Measurements from ENCODE around the gene RPAIN.

- TF ChIP-seq, protein P1, sequence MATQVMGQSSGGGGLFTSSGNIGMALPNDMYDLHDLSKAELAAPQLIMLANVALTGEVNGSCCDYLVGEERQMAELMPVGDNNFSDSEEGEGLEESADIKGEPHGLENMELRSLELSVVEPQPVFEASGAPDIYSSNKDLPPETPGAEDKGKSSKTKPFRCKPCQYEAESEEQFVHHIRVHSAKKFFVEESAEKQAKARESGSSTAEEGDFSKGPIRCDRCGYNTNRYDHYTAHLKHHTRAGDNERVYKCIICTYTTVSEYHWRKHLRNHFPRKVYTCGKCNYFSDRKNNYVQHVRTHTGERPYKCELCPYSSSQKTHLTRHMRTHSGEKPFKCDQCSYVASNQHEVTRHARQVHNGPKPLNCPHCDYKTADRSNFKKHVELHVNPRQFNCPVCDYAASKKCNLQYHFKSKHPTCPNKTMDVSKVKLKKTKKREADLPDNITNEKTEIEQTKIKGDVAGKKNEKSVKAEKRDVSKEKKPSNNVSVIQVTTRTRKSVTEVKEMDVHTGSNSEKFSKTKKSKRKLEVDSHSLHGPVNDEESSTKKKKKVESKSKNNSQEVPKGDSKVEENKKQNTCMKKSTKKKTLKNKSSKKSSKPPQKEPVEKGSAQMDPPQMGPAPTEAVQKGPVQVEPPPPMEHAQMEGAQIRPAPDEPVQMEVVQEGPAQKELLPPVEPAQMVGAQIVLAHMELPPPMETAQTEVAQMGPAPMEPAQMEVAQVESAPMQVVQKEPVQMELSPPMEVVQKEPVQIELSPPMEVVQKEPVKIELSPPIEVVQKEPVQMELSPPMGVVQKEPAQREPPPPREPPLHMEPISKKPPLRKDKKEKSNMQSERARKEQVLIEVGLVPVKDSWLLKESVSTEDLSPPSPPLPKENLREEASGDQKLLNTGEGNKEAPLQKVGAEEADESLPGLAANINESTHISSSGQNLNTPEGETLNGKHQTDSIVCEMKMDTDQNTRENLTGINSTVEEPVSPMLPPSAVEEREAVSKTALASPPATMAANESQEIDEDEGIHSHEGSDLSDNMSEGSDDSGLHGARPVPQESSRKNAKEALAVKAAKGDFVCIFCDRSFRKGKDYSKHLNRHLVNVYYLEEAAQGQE (IDR thresholded peaks at IDR 0.05; ENCODE audit: unreplicated experiment): no peak
- no peak for TF ChIP-seq EZH2phosphoT487 (IDR thresholded peaks at IDR 0.05; ENCODE audit: unreplicated experiment)
- TF ChIP-seq, protein P2, sequence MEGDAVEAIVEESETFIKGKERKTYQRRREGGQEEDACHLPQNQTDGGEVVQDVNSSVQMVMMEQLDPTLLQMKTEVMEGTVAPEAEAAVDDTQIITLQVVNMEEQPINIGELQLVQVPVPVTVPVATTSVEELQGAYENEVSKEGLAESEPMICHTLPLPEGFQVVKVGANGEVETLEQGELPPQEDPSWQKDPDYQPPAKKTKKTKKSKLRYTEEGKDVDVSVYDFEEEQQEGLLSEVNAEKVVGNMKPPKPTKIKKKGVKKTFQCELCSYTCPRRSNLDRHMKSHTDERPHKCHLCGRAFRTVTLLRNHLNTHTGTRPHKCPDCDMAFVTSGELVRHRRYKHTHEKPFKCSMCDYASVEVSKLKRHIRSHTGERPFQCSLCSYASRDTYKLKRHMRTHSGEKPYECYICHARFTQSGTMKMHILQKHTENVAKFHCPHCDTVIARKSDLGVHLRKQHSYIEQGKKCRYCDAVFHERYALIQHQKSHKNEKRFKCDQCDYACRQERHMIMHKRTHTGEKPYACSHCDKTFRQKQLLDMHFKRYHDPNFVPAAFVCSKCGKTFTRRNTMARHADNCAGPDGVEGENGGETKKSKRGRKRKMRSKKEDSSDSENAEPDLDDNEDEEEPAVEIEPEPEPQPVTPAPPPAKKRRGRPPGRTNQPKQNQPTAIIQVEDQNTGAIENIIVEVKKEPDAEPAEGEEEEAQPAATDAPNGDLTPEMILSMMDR (conservative IDR thresholded peaks at IDR 0.05; ENCODE audit: low read depth in 2 of 2): no peak
- TF ChIP-seq STAT1 (IDR thresholded peaks at IDR 0.05; ENCODE audit: unreplicated experiment): no peak
- no peak for TF ChIP-seq JUNB (IDR thresholded peaks at IDR 0.05; ENCODE audit: unreplicated experiment)
- TF ChIP-seq POLR2AphosphoS5 (IDR thresholded peaks at IDR 0.05; ENCODE audit: low read depth): no peak
- TF ChIP-seq EZH2 (IDR thresholded peaks at IDR 0.05; ENCODE audit: low read depth, unreplicated experiment): no peak
- no peak for TF ChIP-seq CREB1 (CRISPR knock-in tag; IDR thresholded peaks at IDR 0.05; ENCODE audit: low read depth)
- TF ChIP-seq ZNF331 (CRISPR knock-in tag; IDR thresholded peaks at IDR 0.05; ENCODE audit: low read depth): no peak
- TF ChIP-seq ZNF462 (CRISPR knock-in tag; IDR thresholded peaks at IDR 0.05): no peak
- TF ChIP-seq ZNF114 (CRISPR knock-in tag; IDR thresholded peaks at IDR 0.05): no peak
- TF ChIP-seq, protein P3, sequence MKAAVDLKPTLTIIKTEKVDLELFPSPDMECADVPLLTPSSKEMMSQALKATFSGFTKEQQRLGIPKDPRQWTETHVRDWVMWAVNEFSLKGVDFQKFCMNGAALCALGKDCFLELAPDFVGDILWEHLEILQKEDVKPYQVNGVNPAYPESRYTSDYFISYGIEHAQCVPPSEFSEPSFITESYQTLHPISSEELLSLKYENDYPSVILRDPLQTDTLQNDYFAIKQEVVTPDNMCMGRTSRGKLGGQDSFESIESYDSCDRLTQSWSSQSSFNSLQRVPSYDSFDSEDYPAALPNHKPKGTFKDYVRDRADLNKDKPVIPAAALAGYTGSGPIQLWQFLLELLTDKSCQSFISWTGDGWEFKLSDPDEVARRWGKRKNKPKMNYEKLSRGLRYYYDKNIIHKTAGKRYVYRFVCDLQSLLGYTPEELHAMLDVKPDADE (IDR thresholded peaks at IDR 0.05): no peak
These were observed 23.4 kb upstream of the RPAIN start for GRCh38 chr17:5396612-5397011.
